ENCODE measurements around the gene RAP1GDS1. TPM values are rescaled to one million over a fixed set of nuclear protein-coding genes. Genes with fewer than 3 reads are reported as not detected.

RAP1GDS1 gene
- total and polyA plus RNA-seq, 4 donors = 11.2 to 19.4 (median 16.0) TPM

- Histone ChIP-seq H3K27me3 (ENCODE audit: control insufficient read depth in 4 of 4, insufficient read depth in 4 of 4, low read length in 3 of 4) (no peaks in the 10 kb centered on the region), H3K4me1 (ENCODE audit: control insufficient read depth in 4 of 4, insufficient read depth in 4 of 4, low read length in 3 of 4) (no peaks in the 10 kb centered on the region), H3K9ac (ENCODE audit: low read depth in 1 of 2, low read length in 2 of 2) (no peak overlapping the region), H3K4me3 (ENCODE audit: low read depth in 1 of 3, low read length in 3 of 3) (no peak overlapping the region), H3K36me3 (ENCODE audit: control insufficient read depth in 4 of 4, insufficient read depth in 3 of 4, low read depth in 1 of 4, low read length in 3 of 4) (no peaks in the 10 kb centered on the region), H3K27ac (ENCODE audit: low read depth in 1 of 2, low read length in 2 of 2) (no peak overlapping the region), H3K9me3 (ENCODE audit: control insufficient read depth in 4 of 4, low read length in 3 of 4) (no peaks in the 10 kb centered on the region)
- DNase-seq (ENCODE audit: low spot score) = no peak
- TF ChIP-seq HNF4G (IDR thresholded peaks at IDR 0.05) (no peak), ZBTB33 (IDR thresholded peaks at IDR 0.05) (no peak), MAX (IDR thresholded peaks at IDR 0.05) (no peak), RAD21 (IDR thresholded peaks at IDR 0.05) (no peak), CTCF (IDR thresholded peaks at IDR 0.05; ENCODE audit: low read depth, low read length, missing input control) (no peak), RXRA (IDR thresholded peaks at IDR 0.05) (no peak), EGR1 (IDR thresholded peaks at IDR 0.05; ENCODE audit: low read depth in 2 of 2) (no peak), FOXA2 (IDR thresholded peaks at IDR 0.05) (no peak), GABPA (IDR thresholded peaks at IDR 0.05 in 1 of 2, conservative IDR thresholded peaks at IDR 0.05 in 1 of 2) (no peak)
- WGBS = 98% methylated on average over 2 of the region's 2 CpGs
These were observed 49.7 kb downstream of the RAP1GDS1 start for GRCh38 chr4:98310867-98311266.

GRCh38 chr4:98311656-98312055 is 50.5 kb downstream of the RAP1GDS1 start:
- DNase-seq (ENCODE audit: low spot score) = no peak
- TF ChIP-seq FOXA2 (IDR thresholded peaks at IDR 0.05) (no peak), ZBTB33 (IDR thresholded peaks at IDR 0.05) (no peak), ATF3 (IDR thresholded peaks at IDR 0.05) (no peak), RAD21 (IDR thresholded peaks at IDR 0.05) (no peak), HNF4A (conservative IDR thresholded peaks at IDR 0.05) (no peak), FOXA1 (IDR thresholded peaks at IDR 0.05) (no peak), EGR1 (IDR thresholded peaks at IDR 0.05; ENCODE audit: low read depth in 2 of 2) (no peak), NR2F2 (IDR thresholded peaks at IDR 0.05) (no peak), MAX (IDR thresholded peaks at IDR 0.05) (no peak), YY1 (IDR thresholded peaks at IDR 0.05) (no peak), RXRA (IDR thresholded peaks at IDR 0.05) (no peak), CTCF (IDR thresholded peaks at IDR 0.05; ENCODE audit: low read depth, low read length, missing input control) (no peak), SP1 (IDR thresholded peaks at IDR 0.05) (no peak)
- WGBS = 96% methylated on average over 4 of the region's 4 CpGs

More at GRCh38 chr4:98311656-98312055, 50.5 kb downstream of the RAP1GDS1 start:
- H3K27ac ChIP-seq (ENCODE audit: low read depth in 1 of 2, low read length in 2 of 2) = no peak overlapping the region
- H3K9me3 ChIP-seq (ENCODE audit: control insufficient read depth in 4 of 4, low read length in 3 of 4) = no peaks in the 10 kb centered on the region
- no peaks in the 10 kb centered on the region for H3K4me1 ChIP-seq (ENCODE audit: control insufficient read depth in 4 of 4, insufficient read depth in 4 of 4, low read length in 3 of 4)
- no peak overlapping the region for H3K9ac ChIP-seq (ENCODE audit: low read depth in 1 of 2, low read length in 2 of 2)
- H3K27me3 ChIP-seq (ENCODE audit: control insufficient read depth in 4 of 4, insufficient read depth in 4 of 4, low read length in 3 of 4) = no peaks in the 10 kb centered on the region
- H3K36me3 ChIP-seq (ENCODE audit: control insufficient read depth in 4 of 4, insufficient read depth in 3 of 4, low read depth in 1 of 4, low read length in 3 of 4) = no peaks in the 10 kb centered on the region
- no peak overlapping the region for H3K4me3 ChIP-seq (ENCODE audit: low read depth in 1 of 3, low read length in 3 of 3)
